RPMI8226 (cell line): Measurements from ENCODE around the gene OPRM1.
A peak's percentile ranks its signal among the peaks of the same experiment; 100 is the strongest.
"Not testable (repeated sequence)": the region's sequence is repeated elsewhere in the genome, so short reads cannot be mapped to it uniquely, and the experiment has no call there.

Experiments used
- DNase-seq: peaks from one replicate; pipeline ENCODE4 v3.0.0-alpha.2; 2015

Gene OPRM1

DNA sequence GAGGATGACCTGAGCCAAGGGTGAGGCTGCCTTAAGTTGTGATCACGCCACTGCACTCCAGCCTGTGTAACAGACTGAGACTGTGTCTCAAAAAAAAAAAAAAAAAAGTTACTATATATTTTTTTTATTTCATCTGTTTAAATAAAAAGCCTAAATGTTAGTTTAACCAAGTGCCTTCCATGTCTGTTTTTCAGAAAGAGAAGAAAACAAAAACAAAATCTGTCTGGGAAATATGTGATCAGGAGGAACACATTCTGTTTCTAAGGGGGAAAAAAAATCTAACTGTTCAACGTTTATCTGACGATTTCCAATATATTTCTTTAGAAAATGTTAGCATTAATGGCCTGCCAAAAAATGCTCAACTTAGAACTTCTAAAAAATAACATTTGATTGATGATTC lies 170.5 kb downstream of the OPRM1 start:
- no peak for DNase-seq

DNA sequence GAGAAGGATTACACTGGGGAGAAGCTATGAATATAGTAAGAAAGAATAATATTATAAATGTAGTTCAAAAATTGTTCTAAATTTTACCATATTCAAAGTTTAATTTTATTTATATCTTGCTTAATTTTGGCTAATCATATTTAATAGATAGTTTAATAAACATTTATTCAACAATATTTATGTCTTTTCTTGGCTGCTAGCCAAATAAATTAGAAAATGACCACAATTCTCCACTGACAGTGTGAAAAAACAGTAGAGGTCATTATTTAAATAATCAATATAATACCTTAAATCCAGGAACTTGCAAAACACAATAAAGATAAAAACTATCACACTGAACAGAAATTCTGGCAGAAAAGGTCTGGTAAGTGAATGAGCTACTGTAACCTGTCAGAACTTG lies 171.6 kb downstream of the OPRM1 start:
- DNase-seq = no peak

DNA sequence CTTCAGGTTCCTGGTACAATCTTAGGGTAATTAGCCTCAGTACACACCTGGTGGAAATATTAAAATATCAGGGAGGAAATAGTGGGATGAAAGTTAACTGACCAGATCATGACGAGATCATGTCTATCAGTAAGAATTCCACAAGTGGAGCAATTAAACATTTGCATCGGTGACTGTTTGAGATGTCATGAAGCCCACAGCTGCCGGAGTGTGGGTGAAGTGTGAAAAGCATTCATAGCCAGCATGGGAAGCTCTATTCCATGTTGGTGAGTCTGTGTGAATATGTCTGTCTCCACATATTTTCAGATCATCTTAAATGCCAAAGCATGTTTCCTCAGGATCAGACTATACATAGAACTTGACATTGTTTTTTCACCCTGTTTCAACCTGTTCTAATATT lies 174.7 kb downstream of the OPRM1 start:
- no peak for DNase-seq

DNA sequence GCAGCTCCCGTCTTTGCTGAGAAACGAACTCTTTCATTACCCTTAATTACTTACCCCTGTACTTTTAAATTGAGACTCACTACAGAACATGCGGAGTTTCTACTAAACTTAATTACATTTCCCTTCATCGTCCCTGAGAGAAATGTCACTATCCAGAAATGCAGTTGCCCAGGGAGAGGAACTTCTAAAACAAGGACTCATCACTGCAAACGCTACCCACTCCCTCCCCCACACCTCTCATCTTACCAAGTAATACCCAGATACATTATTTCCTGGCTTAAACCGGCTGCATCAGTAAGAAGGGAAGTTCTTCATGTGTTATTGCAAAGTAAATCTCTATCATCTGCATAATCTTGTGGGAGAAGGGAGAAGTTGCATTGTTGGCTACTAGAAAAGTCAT lies 179.3 kb downstream of the OPRM1 start:
- no peak for DNase-seq

DNA sequence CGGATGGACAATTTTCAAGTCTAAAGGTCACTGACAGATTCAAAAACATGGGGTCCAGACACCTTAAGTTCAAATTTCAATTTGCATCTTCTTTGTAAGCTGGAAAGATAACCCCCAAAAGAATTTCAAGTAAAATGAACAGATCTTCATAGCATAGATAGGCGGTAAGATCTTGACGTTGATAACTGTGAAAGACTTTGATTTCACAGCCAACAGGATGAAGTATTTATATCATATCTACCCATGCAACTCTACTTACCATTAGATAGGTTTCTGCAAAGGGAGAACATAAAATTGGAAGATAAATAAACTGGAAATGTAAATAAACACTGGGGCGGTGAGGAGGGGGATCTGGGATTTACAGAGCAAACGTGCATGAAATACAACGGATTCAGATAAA lies 179.7 kb downstream of the OPRM1 start:
- DNase-seq = no peak

DNA sequence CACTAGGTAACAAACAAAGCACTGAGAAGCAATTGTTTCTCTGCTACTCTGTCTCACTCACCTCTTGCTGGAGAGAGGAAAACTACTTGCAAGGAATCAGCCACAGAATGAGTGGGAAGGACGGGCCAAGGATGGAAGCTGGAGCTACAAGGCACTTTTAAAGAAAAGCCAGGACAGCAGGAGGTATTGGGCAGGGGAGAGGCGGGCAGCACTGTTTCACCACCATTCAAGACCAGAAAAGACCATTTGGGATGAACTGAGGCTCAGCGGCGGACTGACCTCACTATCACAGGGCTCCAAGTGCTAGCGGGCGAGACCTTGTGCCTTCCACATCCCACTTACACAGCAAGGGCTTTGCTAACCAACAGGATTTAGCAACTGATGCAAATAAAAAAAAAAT lies 180.2 kb downstream of the OPRM1 start:
- no peak for DNase-seq

DNA sequence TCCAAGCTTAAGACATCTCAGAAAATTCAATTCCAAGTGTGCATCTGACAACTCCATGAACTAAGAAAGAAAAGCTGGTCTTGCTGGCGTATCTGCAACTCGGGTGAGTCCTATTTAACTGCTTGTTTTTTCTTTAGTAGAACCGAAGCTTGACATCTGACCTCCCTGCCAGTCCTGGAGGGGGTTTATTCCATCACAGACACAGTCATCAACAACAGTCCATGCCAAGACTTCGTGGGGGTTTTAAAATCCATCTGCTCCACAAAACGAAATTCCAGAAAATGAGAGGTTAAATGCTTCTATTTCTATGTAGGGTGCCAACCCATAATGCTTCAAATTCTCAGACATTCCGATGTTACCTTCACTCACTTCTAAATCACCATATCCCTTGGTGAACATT lies 183.7 kb downstream of the OPRM1 start:
- DNase-seq = no peak

DNA sequence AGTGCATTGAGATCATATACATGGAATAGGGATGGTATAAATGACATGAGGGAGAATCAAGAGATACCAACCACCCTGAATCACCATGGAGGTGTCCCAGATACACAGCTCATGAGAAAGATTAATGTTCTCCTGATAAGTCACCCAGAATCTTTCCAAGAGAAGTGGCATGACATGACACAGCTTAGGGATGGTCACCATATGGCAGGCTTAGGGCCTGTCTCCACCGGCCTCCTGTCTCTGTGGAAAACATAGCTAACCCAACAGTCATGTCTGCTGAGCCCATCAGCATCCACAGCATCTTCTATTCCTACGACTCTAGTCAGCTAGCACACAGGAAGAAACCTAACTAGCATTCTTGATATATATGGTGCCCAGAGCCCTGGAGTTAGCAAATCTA lies 184.3 kb downstream of the OPRM1 start:
- no peak for DNase-seq

DNA sequence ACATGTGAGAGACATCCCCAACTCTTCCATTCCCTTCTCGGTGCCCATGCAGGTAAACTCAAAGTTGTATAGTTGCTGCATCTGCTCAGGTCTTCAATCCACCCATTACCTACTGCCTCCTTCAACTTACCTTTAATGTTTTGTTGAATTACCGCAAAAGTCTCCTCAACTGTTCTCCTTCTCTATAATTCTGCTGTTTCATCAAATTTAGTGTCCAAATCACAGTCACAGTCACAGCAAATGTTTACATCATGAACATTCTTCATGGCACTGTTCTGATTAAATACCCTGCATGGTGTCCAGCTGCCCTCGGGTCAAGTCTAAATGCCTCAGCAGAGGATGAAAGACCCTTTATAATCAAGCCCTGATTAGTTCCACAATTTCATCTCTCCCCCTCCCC lies 187.4 kb downstream of the OPRM1 start:
- no peak for DNase-seq

DNA sequence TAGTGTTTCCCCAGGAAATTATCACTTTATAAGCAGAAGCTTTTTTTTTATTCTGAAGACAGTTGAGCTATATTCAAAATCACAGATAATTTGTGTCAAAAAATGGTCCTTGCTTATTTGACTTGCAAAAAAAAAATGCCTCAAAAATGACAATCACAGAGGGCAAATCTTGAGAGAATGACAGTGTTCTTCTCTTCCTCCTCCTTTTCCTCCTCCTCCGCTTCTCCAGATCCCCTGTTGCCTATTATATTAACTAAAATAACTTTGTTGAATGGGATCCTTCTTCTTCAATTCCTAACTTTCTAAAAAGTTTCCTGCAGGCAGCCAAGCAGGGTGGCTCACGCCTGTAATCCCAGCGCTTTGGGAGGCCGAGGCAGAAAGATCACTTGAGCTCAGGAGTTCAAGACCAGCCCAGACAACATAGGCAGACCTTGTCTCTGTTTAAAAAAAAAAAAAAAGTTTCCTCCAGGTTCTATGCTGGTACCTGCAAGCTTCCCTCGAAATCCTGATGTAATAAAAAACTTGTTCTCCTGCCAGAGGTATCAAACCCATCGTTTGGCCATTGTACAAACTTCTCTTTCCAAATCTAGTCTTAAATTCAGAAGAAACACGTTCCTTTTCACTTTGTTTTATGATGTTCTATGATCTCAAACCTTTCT lies 189.0 kb downstream of the OPRM1 start:
- no peak for DNase-seq

DNA sequence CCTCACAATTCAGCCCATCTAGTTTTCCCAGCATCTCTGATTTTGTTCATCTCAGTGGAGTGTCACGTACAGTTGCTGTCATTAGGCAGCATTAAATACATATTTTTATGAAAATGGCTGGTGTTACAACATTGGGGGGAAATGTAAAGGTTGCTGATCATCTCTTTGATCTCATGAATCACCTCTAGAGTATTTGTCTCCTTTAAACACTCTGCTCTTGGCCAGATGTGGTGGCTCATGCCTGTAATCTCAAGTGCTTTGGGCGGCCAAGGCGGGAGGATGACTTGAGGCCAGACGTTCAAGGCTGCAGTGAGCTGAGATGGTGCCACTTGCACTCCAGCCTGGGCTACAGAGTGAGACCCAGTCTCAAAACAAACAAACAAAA lies 189.5 kb downstream of the OPRM1 start:
- no peak for DNase-seq

DNA sequence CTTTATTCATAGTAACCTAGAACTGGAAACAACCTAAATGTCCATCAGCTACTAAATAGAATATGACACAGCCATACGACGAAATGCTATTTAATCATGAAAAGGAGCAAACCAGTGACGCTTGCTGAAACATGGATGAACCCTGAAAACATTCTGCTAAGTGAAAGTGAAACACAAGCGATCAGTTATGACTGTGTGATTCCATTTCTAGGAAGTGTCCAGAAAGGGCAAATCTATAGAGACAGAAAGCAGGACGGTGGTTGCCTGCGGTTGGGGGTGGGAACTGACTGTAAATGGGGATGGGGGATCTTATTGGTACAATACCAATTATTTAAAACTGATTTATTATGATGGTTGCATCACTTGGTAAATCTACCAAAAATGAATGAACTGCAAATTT lies 190.7 kb downstream of the OPRM1 start:
- peak; percentile 46 for DNase-seq

DNA sequence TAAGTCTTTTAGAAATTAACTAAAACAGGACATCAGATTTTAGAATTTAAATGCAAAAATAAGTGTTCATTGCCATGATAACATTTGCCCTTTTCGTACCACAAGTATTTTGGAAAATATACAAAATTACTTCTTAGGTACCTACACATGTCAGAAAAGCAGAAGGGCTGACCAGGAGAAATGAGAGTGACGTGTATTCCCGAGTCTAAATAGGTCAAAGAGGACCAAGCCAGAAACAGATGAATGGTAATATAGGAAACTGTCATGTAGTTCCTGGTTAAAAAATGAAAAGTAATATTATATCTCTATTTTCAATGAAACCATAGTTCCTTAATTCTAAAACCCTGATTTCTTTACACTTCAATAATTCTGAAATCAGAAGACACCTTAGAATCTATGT lies 191.4 kb downstream of the OPRM1 start:
- DNase-seq = no peak

DNA sequence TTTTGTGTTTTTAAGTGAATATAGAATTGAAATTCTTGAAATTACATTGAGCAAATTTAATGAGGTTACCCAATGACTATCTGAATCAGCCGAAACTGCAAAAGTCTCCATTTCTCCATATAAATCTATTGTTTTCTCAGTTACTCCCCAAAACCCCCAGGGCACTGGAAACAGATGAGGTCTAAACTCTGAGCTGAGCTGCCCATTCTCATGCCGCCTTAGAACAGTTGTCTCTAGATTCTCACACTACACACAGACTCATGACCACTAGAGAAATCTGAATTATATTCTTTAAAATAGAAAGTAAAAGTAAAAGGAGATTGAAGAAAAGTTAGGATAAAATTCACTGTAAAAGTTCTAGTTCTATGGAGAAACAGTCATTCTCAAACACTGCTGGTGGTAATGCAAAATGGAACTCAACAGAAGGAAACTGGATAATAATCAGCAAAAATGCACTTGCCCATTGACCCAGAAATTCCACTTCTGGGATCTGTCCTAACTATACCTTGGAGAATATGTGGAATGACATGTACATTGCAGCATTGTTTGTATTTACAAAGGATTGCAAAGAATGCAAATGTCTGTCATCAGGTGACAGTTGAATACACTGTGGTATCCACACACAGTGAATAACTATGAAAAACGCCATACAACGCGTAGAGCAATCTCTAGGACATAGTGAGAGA lies 192.0 kb downstream of the OPRM1 start:
- no peak for DNase-seq

DNA sequence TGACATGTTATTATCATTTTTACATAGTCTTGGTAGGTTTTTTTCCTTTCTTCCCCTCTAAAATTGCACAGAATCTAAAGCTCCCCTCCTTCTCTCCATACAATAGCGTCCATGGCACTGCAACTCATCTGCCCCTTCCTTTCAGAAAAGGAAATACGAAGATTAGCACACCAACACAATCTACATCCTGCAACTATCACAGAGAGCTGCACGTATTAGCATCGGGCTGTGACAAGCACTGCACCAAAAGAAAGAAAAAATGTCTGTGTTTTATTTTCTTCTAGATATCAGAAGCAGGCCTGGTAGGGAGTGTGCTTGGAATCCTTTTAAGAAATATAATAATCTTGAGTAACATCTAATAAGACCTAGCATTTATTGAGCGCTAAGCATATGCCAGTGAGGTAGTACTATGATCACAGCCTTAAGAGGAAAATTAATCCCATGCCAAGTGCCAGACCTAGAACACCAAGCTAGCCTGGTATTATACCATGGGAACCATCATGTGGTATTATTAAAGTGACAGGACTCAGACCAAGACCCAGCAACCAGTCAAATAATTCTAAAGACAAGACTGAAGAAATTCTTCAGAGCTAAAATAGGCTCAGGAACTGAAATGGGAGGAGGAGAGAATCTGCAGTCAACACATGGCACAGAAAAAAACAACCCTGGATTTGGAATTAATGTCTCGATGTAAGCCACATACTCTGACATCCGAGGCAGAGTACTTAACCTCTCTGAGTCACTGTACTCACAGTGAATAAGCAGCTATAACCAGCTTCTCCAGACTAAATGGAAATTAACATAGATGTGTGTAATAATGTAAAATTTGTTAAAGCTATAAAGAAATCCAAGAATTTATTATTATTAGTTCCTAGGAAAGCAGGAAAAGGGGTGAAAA lies 193.2 kb downstream of the OPRM1 start:
- no peak for DNase-seq

DNA sequence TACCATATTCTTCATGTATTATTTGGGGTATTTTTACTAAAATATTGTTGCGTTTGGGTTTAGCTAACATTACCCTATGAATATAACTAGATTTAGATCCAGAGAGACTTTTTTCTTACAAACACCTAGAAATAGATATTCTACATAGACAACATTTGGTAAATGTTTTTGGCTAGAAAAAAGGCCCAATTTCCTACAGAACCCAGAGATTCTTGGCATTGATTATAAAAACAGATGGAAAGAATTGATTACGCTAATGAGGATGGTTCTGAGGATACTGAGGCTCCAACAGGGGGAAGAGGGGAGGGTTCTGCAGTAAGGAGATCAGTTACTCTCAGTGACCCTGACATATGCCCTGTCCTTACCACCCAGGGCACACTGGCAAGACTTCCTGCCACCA lies 194.3 kb downstream of the OPRM1 start:
- DNase-seq = no peak

DNA sequence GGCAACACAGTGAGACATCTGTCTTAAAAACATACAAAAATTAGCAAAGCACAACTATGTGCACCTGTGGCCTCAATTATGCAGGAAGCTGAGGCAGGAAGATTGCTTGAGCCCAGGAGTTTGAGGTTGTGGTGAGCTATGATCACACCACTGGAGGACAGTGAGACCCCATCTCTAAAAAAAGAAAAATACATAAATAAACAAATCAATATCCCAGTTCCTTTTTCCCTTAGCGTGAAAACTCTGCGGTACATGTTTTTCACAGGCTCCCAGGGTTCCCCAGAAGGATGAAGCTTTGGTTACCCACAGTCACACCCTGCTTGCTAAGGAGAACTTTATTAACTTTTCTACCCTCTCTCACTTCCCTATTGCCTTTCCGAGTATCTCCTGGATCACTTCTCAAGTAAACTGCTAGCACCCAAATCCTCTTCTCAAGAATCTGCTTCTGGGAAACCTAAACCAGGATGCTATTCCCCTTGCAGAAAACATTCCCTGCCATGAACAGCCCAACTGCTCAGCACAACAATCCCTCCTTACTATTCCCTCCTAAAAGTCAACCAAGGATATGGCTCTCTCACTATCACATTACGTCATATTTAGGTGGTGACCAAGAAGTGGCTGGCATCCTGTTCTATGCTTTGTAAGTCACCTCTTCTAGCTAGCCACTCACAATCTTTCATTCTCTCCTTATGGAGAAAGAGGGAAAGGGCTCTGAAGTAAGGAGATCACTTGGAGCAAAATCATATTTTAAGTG lies 195.2 kb downstream of the OPRM1 start:
- peak; percentile 55 for DNase-seq

DNA sequence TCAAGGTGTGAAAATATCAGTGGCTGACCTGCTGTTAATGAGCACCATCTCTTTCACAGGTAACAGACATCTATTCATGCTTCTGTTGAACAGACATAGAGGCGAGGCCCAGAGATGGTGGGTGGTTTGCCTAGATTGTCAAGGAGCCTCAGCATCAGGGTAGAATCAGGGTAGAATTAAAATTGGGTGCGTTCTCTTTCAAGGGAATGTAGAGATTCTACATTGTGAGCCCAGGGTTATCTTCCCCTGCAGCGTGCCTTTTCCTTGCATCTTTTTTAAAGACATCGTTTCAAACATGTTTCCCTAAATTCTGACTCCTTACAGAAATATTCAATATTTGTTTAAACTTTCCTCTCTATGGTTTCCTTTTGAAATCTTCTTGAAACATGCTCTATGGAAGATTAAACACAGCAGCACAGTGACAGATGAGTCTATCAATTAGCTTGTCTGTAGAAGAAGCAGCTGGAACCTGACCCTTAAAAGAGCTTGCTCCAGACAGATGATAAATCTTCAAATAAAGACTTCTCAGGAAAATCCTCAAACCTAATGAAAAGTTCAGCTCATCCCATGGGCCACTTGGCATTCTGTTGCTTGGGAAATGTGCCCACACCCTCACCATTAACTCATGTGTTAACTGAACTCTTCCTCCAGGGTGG lies 197.7 kb downstream of the OPRM1 start:
- no peak for DNase-seq

DNA sequence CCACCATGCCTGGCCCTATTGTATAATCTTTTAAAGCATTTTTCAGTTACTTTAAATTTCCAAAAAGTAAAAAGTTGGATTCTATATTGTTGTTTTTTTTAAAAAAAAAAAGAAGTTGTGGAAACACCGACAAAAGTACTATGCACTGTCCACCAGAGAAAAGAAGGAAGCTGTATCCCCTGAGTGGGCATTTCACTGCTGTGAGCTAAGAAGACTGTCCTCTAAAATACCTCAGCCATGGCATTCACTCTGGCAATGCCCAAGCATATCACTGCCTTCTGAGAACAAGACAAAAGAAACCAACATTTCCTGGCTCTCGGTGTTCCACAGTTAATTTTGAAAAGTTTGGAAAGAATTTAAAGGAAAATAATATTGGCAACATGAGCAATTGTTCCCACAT lies 199.8 kb downstream of the OPRM1 start:
- DNase-seq = no peak

DNA sequence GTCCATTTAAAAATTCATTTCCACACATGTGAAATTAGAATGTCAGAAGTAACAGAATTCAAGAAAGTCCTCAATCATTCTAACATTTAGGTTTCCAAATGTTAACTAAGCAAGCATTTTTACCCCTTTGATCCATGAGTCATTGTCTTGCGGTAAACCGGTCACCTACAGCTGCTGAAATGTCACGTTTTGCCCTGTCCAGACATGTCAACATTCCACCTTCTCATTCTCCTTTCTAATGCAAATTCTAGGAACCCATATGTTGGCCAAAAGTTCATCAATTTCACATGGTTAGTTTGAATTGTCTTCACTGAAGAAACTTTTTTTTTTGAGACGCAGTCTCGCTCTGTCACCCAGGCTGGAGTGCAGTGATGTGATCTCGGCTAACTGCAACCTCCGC lies 200.4 kb downstream of the OPRM1 start:
- no peak for DNase-seq

DNA sequence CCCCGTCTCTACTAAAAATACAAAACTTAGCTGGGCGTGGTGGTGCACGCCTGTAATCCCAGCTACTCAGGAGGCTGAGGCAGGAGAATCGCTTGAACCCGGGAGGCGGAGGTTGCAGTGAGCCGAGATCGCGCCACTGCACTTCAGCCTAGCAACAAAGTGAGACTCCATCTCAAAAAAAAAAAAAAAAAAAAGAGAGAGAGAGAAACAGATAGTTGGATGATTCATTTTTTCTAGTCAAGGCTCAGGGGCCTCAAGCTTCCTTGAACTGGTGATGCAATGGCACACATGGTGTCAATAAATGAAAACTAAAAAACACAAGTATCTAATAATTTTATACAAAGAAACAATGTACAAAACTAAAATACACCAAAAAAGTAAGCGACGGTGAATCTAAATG lies 202.0 kb downstream of the OPRM1 start:
- not testable (repeated sequence) for DNase-seq

DNA sequence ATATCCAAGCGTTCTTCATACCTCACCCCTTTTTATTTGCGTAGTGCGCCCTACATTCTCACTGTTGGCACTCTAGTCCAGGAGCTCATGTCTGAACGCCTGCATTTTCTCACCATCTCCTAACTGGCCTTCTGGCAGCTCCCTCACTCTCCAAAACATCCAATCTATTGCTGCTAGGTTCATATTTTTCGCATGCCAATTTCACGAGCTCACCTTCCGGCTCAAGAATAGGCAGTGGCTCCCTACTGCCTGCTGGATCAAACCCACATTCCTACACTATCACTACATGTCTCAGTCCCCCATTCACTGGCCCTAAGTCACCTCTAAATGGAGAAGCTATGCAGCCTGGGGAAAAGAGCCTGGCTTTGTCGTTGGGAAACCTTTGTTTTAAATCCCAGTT lies 202.5 kb downstream of the OPRM1 start:
- DNase-seq = no peak
